HG03196 (cell line): ENCODE data around the gene WNT1.

ENCODE experiments used
- ATAC-seq: cut with Tn5 transposase; IDR thresholded peaks from one replicate; pipeline ENCODE4 v1.9.1; 2021; ENCODE audit not compliant: unreplicated experiment

WNT1 gene

DNA sequence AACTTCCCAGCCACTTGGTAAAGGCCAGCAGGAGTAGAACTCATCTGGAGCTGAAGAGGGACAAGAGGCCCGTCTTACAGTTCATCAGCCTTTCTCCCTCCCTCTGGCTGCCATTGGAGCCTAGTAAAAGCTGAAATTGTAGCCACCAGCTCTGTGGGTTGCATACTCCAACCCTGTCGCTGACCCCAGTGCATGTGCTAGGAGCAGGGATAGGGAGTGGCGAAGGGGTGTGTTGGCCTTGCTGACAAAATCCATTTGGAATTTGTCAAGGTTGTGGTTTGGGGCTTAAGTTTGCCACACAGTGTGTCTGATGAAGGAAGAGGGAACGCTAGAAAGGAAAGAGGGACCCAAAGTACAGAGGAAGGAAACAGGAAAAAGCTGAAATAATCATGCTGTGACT is 16.8 kb upstream of the WNT1 start:
- ATAC-seq, result no peak

DNA sequence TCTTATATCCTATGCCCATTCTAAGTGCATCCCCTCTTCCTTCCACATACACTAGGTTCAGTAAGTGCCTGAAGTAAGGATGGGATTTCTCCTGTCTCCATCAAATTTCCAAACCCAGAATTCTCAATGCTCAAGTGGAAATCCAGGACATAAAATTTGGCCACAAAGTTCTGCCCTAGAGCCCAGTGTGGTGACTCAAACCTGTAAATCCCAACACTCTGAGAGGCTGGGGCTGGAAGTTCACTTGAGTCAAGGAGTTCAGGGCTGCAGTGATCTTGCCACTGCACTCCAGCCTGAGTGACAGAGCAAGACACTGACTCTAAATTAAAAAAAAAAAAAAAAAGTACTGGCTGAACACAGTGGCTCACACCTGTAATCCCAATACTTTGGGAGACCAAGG is 16.3 kb upstream of the WNT1 start:
- no peak for ATAC-seq

DNA sequence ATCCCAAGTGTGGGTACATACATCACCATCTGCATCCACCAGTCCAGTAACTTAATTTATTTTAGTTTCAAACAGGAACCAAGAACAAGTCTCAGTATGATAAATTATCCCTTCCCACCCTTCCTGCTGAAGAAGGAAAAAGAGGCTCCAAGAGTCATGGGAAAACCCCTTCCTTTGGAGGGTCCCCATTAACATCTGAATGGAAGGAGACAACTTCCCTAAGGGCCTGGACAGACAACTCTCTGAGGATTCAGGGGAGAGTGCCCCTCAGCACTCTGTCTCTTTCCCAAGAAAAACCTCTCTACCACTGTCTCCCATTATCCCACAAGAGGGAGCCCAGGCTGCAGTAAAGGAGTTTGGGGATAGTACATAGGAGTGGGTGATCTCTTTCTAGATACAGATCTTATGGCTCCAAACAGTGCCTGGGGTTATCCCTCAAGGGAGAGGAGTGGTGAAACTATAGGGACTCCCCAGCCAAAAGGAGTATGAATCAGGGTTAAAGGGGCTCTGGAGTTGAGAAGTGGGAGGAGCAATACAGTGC is 12.8 kb upstream of the WNT1 start:
- ATAC-seq, result no peak

DNA sequence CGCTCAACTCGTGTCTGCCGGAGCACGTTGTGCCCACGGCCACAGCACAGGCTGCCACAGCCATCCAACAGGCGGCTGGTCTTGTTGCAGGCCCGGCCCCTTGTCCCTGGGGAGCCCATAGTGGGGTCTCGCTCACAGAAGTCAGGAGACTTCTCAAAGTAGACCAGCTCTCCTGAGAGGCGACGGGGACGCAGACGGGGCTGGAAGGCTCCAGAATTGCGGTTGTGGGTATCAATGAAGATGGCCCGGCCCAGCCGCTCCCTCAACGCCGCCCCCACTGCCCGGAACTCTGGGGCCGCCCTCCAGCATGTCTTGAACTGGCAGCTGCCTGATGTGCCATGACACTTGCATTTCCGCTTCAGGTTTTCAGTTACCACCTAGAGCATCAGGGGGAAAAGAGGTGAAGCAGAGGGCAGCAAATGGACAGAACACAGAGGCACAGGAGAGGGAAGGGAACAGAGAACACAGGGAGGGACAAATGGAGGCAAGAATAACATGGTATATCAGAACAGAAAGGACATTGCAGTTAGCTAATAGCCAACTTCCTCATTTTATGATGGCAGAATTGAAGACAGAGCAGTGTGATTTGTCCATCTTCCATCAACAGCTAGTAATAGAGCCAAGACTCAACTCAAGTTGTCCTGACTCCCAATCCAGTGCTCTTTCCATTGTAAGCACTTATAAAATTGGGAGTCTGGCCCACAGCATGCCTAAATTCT is 11.8 kb upstream of the WNT1 start:
- no peak for ATAC-seq

DNA sequence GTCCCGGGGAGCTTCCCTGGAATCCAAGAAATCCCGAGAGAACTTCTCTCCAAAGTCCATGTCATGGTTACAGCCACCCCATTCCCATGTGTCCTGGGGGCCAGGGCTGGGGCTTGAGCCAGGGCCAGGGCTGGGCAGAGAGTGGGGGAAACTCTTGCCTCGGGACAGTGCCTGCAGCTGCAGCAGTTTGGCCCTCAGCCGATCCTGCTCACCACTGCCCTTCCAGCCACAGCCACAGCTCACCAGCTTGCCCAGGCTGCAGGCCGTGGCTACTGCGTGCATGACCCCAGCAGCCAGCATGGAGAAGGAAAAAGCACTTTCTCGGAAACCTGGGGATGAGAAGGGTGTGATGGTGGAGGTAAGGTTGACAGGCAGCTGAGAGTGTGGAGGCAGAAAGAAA is 10.1 kb upstream of the WNT1 start:
- ATAC-seq, result no peak

DNA sequence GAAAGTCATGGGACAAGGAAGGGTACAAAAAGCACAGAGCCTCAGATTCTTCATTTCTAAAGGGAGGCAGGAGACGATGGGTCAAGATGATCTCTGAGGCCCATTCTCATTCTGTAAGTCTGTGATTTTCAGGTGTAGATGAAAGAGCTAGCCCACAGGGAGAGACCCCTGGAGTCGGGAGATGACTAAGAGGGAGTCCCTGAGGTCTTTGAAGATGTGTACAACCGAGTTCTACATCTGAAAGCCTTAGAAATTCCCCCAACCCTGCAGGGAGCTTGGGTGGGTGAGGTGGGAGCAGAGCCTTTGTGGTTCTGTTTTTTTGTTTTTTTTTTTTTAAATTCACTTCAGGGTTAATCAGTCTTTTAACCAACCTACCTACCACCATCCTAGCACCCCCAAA is 9.7 kb upstream of the WNT1 start:
- no peak for ATAC-seq

DNA sequence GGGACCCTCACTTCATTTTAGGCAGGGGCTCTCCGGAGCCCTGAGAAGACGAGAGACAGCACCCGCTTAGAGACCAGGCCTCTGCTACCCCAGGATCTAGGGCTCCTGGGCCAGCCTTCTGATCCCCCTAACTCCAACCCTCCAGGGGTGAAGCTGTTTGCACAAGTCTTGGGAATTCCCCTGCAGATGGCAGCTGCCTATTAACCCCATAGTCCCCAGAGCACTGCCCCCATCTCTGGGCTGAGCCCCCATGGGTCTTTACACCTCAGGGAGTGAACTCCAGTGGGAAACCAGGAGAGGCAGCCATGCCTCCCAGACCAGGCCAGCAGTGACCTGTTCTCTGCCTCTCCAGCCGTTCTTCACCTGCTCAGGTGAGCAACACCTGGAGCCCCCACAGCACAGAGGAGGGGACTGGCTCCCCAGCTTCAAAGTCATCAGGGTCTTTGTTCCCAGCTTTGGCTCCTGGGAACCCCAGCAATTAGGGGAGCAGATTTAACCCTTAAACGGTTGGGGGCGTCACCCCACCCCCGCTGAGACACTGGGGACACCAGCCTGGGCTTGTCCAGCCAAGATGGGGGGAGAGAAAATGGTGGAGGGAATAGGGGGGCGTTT is 8.9 kb upstream of the WNT1 start:
- ATAC-seq, result no peak

DNA sequence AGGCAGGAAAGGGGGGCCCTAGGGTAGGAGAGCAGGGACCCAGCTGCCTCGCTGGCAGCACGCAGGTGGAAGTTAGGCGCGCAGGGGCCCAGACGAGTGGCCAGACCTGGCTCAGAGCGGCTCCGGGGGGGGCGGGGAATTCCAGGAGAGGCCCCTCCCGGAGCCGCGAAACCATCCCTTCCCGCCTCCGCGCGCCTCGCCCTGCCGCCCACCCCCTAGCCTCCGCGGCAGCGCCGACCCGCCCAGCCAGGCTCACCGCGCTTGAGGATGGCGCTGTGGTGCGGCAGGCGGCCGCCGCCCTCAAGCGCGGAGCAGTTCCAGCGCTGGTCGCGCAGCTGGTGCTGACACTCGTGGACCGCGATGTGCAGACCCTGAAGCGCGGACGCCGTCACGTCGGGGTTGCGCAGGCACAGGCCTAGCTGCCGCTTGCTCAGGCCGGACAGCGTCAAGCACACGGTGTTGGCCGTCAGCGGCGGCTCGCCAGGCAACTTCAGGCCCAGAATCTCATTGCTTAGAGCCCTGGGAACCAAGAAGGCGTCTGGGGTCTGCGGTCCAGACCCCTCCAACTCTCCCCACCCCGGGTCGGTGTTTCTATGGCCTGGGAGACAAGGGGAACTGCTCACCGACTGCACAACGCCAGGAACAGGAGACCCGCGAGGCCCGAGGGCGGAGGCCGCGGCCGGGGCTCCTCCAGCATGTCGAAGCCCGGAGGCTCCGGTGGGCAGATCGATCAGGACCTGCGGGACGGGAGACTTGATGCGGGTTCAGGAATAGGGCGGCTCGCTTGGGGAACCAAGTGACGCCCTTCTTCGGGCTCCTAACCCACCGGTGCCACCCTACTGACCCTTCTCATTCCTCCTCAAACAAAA is 8.1 kb upstream of the WNT1 start:
- ATAC-seq, result no peak

DNA sequence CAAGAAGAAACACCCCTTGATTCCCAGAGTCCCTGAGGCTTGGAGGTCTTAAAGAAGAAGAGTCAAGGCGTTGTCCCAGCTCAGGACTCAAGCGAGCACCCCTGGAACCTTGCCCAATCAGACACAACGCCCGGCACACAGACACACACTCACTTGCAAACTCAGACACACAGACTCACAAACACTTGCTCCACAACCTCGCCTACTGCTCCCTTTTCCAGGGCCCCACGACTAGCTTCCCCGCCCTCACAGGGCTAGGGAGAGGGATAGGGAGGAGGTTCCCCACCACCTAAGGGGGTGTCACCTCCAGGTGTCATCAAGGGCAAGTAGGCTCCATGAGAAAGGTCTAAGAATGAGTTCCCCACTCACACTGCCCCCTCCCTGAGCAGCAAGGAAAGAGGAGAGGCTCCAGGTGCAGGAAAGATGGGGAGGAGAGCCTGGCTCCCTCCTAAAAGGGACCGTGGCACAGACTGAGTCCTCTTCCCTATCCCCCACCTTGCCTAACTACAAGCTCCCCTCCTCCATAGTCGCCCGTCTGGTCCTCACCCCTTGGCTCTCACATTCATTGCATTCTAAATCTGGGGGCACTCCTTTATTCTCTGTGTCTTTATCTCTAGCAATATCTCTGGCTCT is 7.3 kb upstream of the WNT1 start:
- ATAC-seq, result no peak

DNA sequence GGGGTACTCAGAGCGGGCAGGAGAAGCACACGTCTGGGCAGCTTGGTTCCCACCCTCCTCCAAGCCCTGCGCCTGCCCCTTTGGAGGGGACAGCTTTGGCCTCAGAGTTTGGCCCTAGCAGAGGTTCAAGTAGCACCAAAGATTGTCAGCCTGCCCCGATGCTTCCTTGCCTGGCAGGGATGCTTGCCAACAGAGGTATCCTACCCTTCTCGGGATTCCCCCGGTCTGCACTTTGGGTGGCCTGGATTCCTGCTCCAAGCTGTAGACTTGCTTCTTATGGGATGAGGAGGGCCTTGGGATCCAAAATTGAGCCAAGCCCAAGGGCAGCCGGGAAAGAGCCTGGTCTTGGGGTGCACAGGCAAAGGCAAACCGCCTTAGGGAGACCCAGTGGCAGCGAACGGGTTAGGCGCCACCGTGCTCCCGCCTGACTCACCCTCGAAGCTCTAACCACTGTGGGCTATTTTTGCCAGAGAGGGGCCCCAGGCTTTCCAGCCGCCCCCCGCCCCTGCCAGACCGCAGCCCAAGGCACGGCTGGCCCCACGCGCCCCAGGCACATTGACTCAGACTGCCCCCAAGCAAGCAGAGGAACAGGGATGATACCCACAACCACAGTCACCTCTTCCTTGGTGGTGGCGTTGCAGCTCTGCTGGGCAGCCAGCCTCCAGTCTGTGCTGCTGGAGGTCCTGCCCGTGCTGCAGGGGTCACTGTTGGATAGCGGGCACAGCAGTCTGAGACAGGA is 5.7 kb upstream of the WNT1 start:
- ATAC-seq, result no peak

DNA sequence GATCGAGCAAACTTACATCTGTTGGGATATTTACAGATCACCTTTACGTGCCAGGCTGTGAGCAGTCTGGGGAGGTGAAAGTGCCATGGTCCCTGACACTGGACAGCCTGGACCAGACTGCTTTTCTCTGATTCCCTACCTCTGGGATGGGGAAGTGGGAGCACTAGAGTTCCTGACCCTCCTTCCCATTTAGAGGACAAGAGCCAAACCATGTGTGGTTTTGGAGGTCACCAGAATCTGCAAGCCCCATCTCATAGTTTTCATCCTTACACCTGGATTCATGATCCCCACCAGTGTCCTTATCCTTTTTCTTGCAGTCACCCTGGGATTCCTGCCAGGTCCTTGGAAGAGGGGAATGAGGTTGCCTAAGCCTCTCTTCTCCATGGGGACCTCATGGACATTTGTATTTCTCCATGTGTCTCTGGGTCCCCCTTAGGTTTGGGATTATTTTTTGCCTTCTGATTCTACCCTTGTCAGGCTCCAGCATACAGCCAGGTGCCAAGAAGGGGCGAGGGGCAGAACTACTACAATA is 5.1 kb upstream of the WNT1 start:
- no peak for ATAC-seq

DNA sequence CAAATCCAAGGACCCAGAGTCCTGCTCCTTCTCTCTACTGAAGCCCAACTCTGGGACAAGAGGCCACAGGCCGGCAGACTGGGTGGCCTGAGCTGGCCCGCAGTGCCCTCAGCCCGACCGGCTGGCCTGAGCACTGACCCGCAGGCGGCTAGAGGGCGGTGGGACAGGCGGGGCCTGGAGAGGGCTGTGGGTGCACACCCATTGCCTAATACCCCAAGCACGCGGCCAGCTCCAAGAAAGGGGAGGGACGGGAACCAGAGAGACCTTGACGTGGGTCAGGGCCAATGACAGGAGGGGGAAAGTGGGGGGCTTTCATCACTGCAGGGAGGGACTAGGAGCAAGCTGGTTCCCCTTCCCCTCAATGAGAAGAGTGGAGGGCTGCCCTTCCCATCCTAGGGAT is 4.6 kb upstream of the WNT1 start:
- no peak for ATAC-seq

DNA sequence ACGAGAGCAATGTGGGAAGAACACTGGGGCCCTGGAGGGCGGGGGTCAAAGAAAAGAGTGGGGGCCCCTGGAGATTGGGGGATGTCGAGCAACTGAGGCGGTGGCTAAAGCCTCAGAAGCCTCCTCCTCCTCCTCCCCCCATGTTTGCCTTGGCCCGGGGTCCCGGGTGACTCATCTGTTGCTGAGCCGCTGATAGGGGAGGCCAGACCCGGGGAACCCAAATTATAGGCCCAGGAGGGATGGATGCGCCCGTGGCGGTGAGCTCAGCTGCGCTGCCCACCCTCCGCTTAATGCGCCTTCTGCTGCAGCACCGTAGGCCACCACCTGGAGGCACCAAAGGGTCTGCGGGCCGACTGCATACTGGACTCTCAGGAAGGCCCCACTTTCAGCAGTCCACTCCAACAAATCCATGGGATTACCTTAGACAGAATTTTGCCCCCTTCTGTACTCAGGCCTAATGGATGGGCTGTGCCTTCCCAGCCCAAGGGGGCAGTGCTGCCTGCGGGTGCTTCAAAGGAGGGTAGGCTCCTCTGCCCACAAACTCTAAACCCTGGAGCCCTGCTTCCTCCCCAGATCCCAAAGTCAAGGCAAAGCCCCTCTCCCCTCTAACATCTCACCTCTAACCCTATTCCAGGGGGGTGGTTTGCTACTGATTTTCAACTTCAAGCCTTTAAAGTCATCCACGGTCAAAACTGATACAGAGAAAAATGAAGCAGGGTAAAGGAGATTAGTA is 4.0 kb upstream of the WNT1 start:
- ATAC-seq, result no peak

DNA sequence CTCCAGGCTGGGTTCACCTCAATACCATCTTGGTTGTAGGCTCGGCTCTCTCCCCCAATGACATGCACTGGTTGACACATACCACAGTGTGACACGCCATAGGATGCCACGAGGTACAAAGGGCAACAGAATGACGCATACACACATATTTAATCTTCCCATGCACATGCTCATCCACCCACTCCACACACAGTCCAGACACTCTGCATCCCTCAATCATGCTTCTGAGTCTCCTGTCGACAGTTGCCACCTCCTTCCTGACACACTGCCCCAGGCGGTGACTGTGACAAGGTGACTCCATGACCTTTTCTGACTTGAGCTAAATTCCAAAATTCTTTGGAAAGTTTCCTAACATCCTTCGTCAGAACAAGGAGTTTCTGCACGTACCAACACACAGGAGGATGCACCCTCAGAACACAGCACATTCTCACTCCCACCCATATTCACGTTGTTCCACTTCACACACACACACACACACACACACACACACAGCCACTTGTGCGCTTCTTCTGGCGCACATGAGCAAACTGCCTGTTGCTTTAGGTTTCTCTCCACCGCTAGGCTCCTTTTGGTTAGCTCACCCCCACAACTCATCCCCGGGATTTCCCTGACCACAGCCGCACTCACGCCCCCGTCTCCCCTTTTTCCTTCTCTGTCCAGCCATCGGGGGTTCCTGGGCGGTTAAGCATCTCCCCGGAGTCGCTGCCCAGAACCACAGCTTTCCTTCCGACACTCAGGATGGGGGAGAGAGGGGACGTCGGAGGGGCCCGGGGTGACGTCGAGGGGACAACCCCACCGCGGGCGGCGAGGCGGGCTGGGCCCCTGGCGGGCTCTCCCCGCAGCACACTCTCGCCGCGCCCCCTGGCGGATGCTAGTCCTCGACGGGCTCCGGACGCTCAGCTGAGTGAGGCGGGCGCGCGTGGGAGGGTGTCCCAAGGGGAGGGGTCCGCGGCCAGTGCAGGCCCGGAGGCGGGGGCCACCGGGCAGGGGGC is 536 bp upstream of the WNT1 start:
- ATAC-seq, result peak; percentile 51

DNA sequence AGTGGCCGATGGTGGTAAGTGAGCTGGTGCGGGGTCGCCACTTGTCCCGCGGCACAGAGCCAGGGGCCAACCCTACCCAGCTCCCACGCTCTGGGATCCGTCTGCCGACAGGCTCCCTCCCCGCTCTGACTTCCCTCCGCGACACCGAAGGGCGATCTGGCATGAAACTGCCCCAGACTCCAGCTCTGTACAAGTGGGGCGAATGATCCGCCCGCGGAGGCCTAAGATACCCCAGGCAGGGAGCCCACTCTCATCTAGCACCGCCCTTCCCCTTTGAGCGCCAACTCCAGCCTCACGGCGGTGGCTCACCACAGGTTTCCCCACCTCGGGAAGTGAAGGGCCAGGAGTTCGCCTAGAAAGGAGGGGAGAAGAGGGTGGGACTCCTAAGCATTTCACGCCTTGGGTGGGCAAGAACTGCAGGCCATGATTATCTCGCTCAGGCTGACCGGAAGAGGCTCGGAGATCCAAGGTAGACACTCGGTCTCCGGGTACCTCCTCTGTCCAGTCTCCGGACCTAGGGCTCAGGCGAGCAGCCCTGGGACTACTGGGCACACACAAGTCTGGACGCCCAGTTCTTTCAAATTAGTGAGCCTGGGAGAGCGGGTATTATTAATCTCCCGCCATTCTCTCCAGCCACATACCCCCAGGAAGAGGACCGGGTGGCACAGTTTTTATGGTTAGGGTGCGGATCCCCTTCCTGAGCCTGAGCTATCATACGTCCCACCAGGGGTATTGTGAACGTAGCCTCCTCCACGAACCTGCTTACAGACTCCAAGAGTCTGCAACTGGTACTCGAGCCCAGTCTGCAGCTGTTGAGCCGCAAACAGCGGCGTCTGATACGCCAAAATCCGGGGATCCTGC is 849 bp downstream of the WNT1 start:
- no peak for ATAC-seq

DNA sequence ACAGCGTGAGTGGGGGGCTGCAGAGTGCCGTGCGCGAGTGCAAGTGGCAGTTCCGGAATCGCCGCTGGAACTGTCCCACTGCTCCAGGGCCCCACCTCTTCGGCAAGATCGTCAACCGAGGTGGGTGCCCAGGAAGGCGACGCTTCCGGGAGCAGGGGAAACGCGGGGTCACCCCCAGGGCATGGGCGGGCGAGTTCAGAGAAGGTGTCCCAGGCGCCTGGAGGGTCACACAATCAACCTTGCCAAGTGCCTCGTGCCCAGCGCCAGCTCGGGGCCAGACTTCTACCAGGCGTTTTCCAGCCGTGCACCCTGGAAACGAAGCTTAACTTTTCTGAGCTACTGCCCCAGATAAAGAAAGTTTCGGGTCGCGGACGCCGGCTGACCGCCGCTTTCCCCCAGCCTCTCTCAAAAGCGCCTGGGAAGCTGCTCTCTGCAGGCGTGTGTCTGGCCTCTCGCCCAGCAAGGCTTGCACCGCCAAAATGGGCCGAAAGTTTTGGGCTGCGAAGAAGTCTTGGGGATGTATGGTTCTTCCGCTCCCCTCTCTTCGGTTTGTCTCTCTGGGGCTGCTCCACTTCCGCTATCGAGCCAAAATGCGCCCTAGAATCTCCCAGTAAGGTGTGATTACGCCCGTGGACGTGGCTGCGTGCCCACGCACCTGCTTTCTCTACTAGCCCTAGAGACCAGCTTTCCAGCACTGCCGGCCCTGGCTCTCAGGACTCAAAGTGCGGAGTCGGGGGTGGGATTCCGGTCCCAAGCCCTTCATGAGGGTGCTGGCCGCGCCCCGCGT is 1.7 kb downstream of the WNT1 start:
- no peak for ATAC-seq
